BE2C (cell line): ENCODE measurements around the gene BABAM2.

Source experiments
- DNase-seq: peaks from one replicate; pipeline ENCODE4 v3.0.0-alpha.2; 2020
- H3K27me3 ChIP-seq: fragments of 250-450 bp; sonication (Bioruptor Pico); 2 replicates; pipeline ENCODE4 v1.5.1; 2020; ENCODE audit warnings: mild to moderate bottlenecking
- H3K36me3 ChIP-seq: fragments of 250-450 bp; sonication (Bioruptor Pico); 2 replicates; pipeline ENCODE4 v1.5.1; 2020; ENCODE audit warnings: mild to moderate bottlenecking
- H3K4me1 ChIP-seq: fragments of 250-450 bp; sonication (Bioruptor Pico); 2 replicates; pipeline ENCODE4 v1.5.1; 2020
- H3K4me3 ChIP-seq: 2 replicates; pipeline ENCODE4 v1.5.1; 2011; ENCODE audit warnings: low read depth, low read length
- H3K9me3 ChIP-seq: fragments of 250-450 bp; sonication (Bioruptor Pico); 2 replicates; pipeline ENCODE4 v1.5.1; 2020
- TF ChIP-seq, protein P1 (sequence below): IDR thresholded peaks from 2 replicates; pipeline ENCODE4 v1.5.1; 2012; ENCODE audit warnings: mild to moderate bottlenecking, low read depth, low read length

The BABAM2 gene

DNA sequence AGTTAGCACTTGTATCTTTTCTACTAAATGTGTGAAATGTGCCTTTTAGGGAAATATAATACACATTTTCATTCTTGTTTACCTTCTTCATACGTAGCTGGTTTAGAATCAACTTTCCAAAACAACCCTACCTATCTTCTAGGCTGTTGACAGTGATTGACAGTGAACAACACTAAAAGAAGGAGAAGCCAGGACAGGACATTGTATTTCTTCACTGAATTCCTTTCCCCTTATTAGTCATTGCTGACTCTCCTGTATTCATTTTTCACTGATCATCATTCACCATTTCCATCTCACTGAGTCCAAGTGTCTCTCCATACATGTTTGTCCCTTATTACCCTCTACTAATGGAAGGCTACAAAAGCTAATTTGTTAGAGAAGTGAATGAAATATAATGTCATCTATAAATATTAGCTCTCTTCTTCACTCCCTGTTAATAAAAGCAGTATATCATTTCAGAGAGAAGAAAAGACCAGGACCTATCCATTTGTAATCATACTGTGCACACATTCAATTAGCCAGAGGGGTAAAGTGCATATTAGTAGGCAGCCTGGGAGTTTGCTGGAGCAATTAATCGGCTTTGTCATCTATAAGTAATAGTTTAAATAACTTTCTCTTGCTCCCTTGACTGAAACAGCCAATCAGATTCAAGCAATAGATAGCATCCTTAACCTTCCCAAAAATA, 309.6 kb downstream of the BABAM2 start:
- no peak for DNase-seq
- Histone ChIP-seq H3K4me1 (no peaks in the 10 kb centered on the region), H3K36me3 (no peaks in the 10 kb centered on the region), H3K9me3 (no peaks in the 10 kb centered on the region), H3K4me3 (no peak overlapping the region), H3K27me3 (no peaks in the 10 kb centered on the region)
- TF ChIP-seq, protein P1, sequence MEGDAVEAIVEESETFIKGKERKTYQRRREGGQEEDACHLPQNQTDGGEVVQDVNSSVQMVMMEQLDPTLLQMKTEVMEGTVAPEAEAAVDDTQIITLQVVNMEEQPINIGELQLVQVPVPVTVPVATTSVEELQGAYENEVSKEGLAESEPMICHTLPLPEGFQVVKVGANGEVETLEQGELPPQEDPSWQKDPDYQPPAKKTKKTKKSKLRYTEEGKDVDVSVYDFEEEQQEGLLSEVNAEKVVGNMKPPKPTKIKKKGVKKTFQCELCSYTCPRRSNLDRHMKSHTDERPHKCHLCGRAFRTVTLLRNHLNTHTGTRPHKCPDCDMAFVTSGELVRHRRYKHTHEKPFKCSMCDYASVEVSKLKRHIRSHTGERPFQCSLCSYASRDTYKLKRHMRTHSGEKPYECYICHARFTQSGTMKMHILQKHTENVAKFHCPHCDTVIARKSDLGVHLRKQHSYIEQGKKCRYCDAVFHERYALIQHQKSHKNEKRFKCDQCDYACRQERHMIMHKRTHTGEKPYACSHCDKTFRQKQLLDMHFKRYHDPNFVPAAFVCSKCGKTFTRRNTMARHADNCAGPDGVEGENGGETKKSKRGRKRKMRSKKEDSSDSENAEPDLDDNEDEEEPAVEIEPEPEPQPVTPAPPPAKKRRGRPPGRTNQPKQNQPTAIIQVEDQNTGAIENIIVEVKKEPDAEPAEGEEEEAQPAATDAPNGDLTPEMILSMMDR: no peak

DNA sequence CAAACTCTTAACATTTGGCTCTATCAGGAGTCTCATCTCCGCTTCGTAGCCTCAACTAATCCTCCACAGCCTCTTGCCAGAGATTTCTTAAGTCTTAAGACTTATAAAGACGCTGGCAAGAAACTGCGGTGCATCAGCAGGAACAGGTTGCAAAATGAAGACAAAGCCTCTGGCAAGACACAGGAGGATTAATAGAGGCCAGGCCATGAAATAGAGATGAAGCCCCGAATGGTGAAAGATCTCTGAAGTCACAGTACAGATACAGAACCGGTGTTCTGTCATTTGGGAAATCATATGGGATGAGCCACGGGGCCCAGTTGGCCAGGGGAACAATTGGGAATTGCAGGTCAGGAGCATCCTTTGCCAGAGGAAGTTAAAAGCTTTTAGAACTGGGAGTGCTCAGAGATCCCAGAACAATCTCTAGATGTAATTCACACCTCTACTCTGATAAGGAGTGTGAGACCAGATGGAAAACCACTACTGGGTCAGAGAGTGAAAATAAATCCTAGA, 311.2 kb downstream of the BABAM2 start:
- H3K4me1 ChIP-seq: no peaks in the 10 kb centered on the region
- DNase-seq: no peak
- H3K27me3 ChIP-seq: no peaks in the 10 kb centered on the region
- no peaks in the 10 kb centered on the region for H3K36me3 ChIP-seq
- no peaks in the 10 kb centered on the region for H3K9me3 ChIP-seq
- no peak overlapping the region for H3K4me3 ChIP-seq
- TF ChIP-seq, protein P1: no peak

DNA sequence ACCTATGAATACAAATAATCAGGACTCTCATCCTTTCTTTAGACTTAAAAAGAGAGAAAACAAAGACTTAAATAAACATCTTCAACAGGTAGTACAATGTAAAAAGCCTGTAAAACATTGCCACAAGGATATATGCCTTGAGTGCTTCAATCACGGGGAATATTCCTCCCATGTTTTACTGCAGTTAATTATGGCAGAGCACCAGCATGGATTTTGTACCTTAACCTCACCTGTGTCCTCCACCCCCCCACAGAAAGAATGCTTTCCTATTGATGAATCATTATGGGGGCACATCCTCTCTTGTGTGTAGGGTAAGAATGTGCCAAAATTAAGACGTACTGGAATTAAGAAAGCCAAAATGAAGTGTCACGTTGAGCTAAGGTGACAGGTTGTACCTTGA, 312.2 kb downstream of the BABAM2 start:
- TF ChIP-seq, protein P1: no peak
- H3K36me3 ChIP-seq: no peaks in the 10 kb centered on the region
- no peak overlapping the region for H3K4me3 ChIP-seq
- no peak for DNase-seq
- H3K9me3 ChIP-seq: no peaks in the 10 kb centered on the region
- H3K27me3 ChIP-seq: no peaks in the 10 kb centered on the region
- no peaks in the 10 kb centered on the region for H3K4me1 ChIP-seq

DNA sequence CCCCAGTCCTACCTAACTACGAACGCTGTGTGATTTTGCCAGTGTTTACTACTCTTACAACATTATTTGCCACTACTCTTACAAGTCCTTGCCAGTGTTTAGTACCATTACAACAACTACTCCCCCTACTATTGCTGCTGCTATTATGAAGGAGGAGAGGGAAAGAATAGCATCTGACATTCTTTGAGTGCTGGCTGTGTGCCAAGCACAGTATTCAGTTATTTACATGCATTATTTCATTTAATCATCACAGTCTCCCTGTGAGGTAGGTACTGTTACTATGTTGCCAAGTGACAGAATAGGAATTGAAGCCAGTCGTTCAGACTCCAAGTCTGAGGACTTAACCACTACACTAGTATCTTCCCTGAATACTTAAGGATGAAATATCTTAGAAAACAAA, 316.2 kb downstream of the BABAM2 start:
- no peaks in the 10 kb centered on the region for H3K27me3 ChIP-seq
- H3K4me1 ChIP-seq: no peaks in the 10 kb centered on the region
- TF ChIP-seq, protein P1: no peak
- no peaks in the 10 kb centered on the region for H3K36me3 ChIP-seq
- H3K9me3 ChIP-seq: no peaks in the 10 kb centered on the region
- no peak overlapping the region for H3K4me3 ChIP-seq
- no peak for DNase-seq

DNA sequence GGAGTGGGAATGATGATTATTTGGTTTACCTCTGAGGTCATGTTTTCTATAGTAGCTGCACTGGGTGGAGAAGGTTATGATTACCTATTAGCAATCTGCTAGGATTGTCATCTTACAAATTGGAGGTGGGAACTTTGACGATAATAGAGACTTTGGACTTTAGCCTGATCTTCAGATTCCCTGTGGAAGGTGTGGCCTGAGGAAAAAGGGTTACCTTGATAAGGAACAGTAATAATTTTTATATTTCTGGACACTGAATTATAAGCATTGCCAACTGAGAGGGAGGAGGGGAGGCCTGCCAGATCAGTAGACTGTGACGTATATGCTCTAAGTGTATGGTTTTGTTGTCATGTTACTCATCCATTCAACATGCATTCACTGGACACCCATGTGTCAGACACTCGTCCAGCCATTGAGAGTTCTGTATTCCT, 318.7 kb downstream of the BABAM2 start:
- H3K4me1 ChIP-seq: no peaks in the 10 kb centered on the region
- no peak overlapping the region for H3K4me3 ChIP-seq
- H3K27me3 ChIP-seq: no peaks in the 10 kb centered on the region
- TF ChIP-seq, protein P1: no peak
- H3K9me3 ChIP-seq: no peaks in the 10 kb centered on the region
- H3K36me3 ChIP-seq: no peaks in the 10 kb centered on the region
- DNase-seq: no peak

DNA sequence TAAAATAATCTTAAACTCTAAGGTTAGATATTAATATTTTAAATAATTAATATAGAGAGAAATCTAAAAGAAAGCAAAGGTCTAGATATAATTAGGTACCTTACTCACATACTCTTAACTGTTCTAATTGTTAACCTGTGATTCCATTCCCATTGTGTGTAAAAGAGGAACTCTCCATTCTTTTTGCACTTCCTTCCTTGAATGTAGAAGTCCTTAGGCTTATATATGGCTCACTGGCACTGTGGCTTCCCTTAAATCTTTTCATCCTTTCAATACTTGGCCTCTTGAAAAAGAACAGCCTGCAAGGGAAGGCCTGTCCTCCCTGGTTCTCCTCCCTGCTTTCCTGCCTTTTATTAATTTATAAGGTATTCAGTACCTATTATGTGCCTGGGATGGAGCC, 319.3 kb downstream of the BABAM2 start:
- no peaks in the 10 kb centered on the region for H3K9me3 ChIP-seq

More for the DNA sequence above, 319.3 kb downstream of the BABAM2 start:
- TF ChIP-seq, protein P1: no peak
- no peak for DNase-seq
- Histone ChIP-seq H3K36me3 (no peaks in the 10 kb centered on the region), H3K27me3 (no peaks in the 10 kb centered on the region), H3K4me1 (no peaks in the 10 kb centered on the region), H3K4me3 (no peak overlapping the region)
